ENCODE data around the gene CACUL1.
"Not testable (repeated sequence)": the region's sequence is repeated elsewhere in the genome, so short reads cannot be mapped to it uniquely, and the experiment has no call there.

The CACUL1 gene

DNA sequence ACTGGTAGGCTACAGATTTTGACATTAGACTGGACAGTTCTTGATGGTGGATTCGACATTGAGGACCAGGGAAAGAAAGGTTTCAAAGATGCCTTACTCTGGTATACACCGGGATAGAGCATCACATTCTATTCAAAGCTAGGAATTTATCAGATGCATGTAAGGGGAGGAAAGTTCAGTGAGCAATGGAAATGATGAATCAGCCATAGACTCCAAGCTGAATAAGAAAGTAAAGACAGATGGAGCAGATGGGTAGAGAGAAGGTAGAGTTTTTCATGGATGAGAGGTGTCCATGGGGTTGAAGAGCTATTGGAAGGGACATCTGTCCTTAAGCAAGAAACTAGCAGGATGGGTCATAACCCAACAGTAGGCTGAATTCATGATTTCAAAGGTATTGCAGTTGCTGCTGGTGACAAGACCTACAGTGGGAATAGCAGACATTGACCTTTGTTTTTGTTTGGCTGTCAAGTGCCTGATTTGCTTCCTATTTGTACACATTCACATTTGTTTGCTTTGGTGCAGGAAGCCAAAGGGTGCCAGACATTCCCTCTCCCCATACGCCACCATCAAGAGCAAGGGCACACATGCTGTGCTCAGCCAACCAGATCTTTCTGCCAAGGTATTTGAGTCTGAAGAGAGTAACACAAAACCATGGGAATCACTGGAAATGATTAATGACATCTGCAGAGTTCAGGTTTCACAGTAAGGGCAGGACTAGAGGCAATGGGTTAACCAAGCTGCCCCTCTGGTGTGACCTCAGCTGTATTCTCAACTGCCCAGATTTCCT, 8.6 kb upstream of the CACUL1 start:
- Histone ChIP-seq H3K4me3 (ENCODE audit: low read length) (no peak overlapping the region), H3K4me1 (ENCODE audit: insufficient read depth, low read length) (no peaks in the 10 kb centered on the region), H3K36me3 (ENCODE audit: insufficient read depth, low read length) (no peaks in the 10 kb centered on the region), H2AFZ (ENCODE audit: low read depth, low read length) (no peak overlapping the region), H3K27me3 (ENCODE audit: insufficient read depth, low read length) (peaks cover 8% of the 10 kb centered on the region), H3K9me3 (ENCODE audit: low read length) (no peaks in the 10 kb centered on the region)

DNA sequence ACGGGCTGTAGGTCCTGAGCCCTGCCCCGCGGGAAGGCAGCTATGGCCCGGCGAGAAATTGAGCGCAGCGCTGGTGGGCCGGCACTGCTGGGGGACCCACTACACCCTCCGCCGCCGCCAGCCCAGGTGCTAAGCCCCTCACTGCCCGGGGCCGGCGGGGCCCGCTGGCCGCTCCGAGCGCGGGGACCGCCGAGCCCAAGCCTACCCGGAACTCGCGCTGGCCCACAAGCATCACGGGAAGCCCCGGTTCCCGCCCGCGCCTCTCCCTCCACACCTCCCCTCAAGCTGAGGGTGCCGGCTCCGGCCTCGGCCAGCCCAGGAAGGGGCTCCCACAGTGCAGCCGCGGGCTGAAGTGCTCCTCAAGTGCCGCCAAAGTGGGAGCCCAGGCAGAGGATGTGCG, 5.5 kb upstream of the CACUL1 start:
- Histone ChIP-seq H3K36me3 (ENCODE audit: insufficient read depth, low read length) (no peaks in the 10 kb centered on the region), H3K9me3 (ENCODE audit: low read length) (no peaks in the 10 kb centered on the region), H2AFZ (ENCODE audit: low read depth, low read length) (no peak overlapping the region), H3K4me1 (ENCODE audit: insufficient read depth, low read length) (no peaks in the 10 kb centered on the region), H3K4me3 (ENCODE audit: low read length) (peak overlapping the region; percentile 5), H3K27me3 (ENCODE audit: insufficient read depth, low read length) (peaks cover 8% of the 10 kb centered on the region)

DNA sequence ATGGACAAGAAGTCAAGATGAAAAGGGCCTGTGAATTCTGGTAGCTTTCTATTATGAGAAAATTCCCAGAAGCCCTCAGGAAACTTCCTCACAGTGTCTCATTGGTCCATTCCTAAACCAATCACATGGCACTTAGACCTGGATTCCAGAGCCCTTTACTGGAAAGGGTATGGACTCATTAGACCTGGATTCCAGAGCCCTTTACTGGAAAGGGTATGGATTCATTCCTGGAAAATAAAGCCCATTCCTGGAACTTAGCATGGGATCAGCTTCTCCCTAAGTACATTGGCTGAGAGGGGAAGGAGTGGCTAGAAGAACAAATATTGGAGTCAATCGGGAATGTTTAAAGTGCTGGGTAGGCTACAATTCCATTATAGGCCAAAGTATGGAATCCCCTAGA, 3.7 kb upstream of the CACUL1 start:
- Histone ChIP-seq H3K4me1 (ENCODE audit: insufficient read depth, low read length) (peaks cover 6% of the 10 kb centered on the region), H2AFZ (ENCODE audit: low read depth, low read length) (peak overlapping the region; percentile 40), H3K9me3 (ENCODE audit: low read length) (no peaks in the 10 kb centered on the region), H3K27me3 (ENCODE audit: insufficient read depth, low read length) (peaks cover 8% of the 10 kb centered on the region), H3K36me3 (ENCODE audit: insufficient read depth, low read length) (no peaks in the 10 kb centered on the region), H3K4me3 (ENCODE audit: low read length) (no peak overlapping the region)

DNA sequence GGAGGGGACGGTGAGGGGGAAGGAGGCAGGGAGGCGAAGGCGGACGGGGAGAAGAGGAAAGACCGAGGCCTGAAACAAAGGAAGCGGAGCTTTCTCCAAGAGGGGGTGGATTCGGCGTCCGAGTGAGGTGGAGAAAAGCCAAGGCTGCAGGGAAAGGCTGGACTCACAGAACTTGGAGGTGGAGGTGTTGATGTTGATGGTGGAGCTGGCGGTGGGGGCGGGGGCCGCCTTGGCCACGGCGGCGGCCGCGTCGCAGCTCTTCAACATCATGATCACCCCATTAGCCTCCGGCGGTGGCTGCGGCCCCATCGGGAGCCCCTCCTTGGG, 578 bp downstream of the CACUL1 start:
- no peaks in the 10 kb centered on the region for H3K27me3 ChIP-seq (ENCODE audit: insufficient read depth, low read length)
- peak overlapping the region; percentile 33 for H2AFZ ChIP-seq (ENCODE audit: low read depth, low read length)
- peak overlapping the region; percentile 70 for H3K4me3 ChIP-seq (ENCODE audit: low read length)
- H3K36me3 ChIP-seq (ENCODE audit: insufficient read depth, low read length), result no peaks in the 10 kb centered on the region
- no peaks in the 10 kb centered on the region for H3K9me3 ChIP-seq (ENCODE audit: low read length)
- H3K4me1 ChIP-seq (ENCODE audit: insufficient read depth, low read length), result peaks cover 23% of the 10 kb centered on the region

DNA sequence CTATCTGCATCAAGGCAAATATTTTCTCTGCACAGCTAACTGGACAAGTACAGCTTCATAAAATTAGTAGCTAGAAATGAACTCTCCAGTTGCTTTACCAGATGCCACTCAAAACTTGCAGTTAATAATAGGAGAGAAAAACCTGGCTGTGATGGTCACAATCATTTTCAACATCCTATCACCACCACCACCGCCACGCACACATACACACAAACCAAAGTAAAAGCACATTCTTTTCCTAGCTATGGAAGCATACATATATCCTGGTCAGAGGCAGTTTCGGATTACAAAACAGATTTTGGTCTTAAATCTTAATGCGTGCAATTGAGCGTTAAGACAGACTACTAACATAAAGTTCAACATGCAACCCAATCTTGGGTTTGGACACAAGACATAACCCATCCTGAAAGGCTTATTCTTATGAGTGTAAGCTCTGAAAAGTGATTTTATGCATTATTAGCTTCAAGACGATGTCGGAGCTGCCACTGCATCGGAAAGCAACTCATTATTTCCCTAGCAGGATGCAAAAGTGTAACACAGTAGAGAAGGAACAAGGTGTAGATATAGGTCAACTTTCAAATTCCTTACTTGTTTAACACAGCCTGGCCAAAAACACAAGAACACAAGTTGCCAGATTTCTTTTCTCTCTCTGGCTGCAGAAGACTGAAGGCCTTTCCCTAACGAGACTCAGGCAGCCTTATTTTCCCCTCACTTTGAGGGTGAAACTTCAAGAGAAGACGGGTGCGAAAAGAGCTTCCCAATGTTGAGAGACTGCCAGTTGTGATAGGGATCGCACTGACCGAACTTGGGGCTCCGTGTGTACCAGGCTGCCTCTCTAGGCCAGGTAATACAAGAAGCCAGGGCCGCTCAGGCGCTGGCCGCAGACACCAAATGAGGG, 1.2 kb downstream of the CACUL1 start:
- H2AFZ ChIP-seq (ENCODE audit: low read depth, low read length), result no peak overlapping the region
- H3K9me3 ChIP-seq (ENCODE audit: low read length), result peaks cover 3% of the 10 kb centered on the region
- peaks cover 2% of the 10 kb centered on the region for H3K36me3 ChIP-seq (ENCODE audit: insufficient read depth, low read length)
- H3K4me1 ChIP-seq (ENCODE audit: insufficient read depth, low read length), result peaks cover 23% of the 10 kb centered on the region
- no peaks in the 10 kb centered on the region for H3K27me3 ChIP-seq (ENCODE audit: insufficient read depth, low read length)
- H3K4me3 ChIP-seq (ENCODE audit: low read length), result peak overlapping the region; percentile 70

DNA sequence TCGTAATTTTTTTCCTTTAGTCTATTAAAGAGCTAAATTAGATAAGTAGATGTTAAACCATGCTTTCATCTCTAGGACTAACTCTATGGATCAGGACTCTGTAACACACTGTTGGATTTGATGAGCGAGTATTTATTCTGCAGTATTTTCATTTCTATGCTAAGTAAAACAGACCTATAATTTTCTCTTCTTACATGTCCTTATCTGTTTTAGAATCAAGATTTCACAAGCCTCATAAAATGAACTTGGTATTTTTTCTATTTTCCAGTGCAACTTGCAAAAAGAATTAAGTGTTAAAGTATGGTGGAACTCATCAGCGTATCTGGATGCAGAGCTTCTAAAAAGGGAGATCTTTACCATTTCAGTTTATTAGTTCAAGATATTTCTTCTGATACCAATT, 2.4 kb downstream of the CACUL1 start:
- Histone ChIP-seq H3K4me1 (ENCODE audit: insufficient read depth, low read length) (peaks cover 23% of the 10 kb centered on the region), H3K9me3 (ENCODE audit: low read length) (peaks cover 3% of the 10 kb centered on the region), H3K27me3 (ENCODE audit: insufficient read depth, low read length) (no peaks in the 10 kb centered on the region), H2AFZ (ENCODE audit: low read depth, low read length) (no peak overlapping the region), H3K4me3 (ENCODE audit: low read length) (peak overlapping the region; percentile 70), H3K36me3 (ENCODE audit: insufficient read depth, low read length) (peaks cover 9% of the 10 kb centered on the region)

DNA sequence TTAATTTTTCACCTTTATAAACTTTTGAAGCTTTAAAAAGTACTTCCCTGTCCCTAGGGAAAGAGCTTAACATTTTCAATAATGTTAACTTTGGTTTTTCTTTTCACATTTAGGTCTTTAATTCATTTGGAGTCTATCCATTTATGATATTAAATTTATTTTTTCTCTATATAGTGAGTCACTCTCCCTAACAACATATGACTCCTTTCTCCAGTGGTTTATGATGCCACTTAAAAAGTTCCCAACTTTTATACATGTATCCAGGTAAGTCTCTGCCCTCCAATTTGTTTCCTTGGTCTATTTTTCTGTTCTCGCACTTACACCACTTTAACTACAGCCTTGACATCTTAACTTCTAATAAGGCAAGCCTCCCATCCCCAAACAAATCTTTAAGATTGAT, 3.5 kb downstream of the CACUL1 start:
- Histone ChIP-seq H3K4me3 (ENCODE audit: low read length) (no peak overlapping the region), H3K9me3 (ENCODE audit: low read length) (peaks cover 3% of the 10 kb centered on the region), H2AFZ (ENCODE audit: low read depth, low read length) (no peak overlapping the region), H3K4me1 (ENCODE audit: insufficient read depth, low read length) (peaks cover 23% of the 10 kb centered on the region), H3K36me3 (ENCODE audit: insufficient read depth, low read length) (peaks cover 9% of the 10 kb centered on the region), H3K27me3 (ENCODE audit: insufficient read depth, low read length) (no peaks in the 10 kb centered on the region)

DNA sequence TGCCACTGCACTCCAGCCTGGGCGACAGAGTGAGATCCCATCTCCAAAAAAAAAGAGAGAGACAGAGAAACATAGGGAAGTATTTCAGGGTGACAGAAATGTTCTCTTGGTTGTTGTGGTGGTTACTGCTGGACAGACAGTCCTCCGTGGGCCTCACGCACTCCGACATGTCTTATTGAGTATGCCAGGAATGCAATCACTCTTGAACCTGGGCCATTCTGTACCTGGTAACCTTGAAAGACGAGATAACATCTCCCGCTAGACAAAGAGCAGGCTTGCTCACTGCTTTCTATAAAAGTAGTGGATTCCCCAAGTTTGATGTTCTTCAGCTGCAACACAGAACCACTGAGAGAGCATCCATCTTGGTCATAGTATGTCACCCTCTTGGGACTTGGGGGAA, 6.7 kb downstream of the CACUL1 start:
- H3K36me3 ChIP-seq (ENCODE audit: insufficient read depth, low read length), result peaks cover 9% of the 10 kb centered on the region
- H3K27me3 ChIP-seq (ENCODE audit: insufficient read depth, low read length), result no peaks in the 10 kb centered on the region
- no peak overlapping the region for H3K4me3 ChIP-seq (ENCODE audit: low read length)
- peaks cover 13% of the 10 kb centered on the region for H3K4me1 ChIP-seq (ENCODE audit: insufficient read depth, low read length)
- peaks cover 3% of the 10 kb centered on the region for H3K9me3 ChIP-seq (ENCODE audit: low read length)
- H2AFZ ChIP-seq (ENCODE audit: low read depth, low read length), result no peak overlapping the region

DNA sequence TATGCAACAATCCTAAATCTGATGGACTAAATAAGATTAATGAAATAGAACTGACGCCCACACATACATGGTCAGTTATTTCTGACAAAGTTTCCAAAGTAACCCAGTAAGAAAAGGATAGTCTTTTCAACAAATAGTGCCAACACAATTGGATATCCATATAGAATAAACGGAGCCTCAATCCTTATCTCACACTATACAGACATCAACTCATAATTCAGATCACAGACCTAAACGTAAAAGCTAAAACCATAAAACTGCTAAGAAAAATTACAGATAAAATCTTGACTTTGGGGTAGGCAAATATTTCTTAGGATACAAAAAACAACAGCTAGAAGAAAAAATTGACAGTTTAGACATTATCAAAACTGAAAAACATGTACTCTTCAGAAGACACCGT, 8.5 kb downstream of the CACUL1 start:
- Histone ChIP-seq H3K36me3 (ENCODE audit: insufficient read depth, low read length) (peaks cover 9% of the 10 kb centered on the region), H2AFZ (ENCODE audit: low read depth, low read length) (no peak overlapping the region), H3K4me3 (ENCODE audit: low read length) (no peak overlapping the region)

DNA sequence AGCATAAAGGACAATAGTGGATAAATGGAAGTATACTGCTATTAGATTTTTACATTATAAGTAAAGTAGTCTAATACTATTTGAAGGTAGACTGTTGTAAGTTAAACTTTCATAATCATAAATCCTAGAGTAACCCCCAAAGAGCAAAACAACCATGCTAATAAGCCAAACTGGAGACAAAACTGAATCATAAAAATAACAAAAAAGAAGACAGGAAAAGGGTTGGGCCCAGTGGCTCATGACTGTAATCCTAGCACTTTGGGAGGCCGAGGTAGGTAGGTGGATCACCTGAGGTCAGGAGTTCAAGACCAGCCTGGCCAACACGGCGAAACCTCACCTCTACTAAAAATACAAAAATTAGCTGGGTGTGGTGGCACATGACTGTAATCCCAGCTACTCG, 9.7 kb downstream of the CACUL1 start:
- Histone ChIP-seq H3K4me3 (ENCODE audit: low read length) (no peak overlapping the region), H3K4me1 (ENCODE audit: insufficient read depth, low read length) (no peaks in the 10 kb centered on the region), H3K36me3 (ENCODE audit: insufficient read depth, low read length) (peaks cover 9% of the 10 kb centered on the region), H3K9me3 (ENCODE audit: low read length) (peaks cover 3% of the 10 kb centered on the region), H3K27me3 (ENCODE audit: insufficient read depth, low read length) (no peaks in the 10 kb centered on the region), H2AFZ (ENCODE audit: low read depth, low read length) (no peak overlapping the region)

More for the DNA sequence above, 8.5 kb downstream of the CACUL1 start:
- Histone ChIP-seq H3K27me3 (ENCODE audit: insufficient read depth, low read length) (no peaks in the 10 kb centered on the region), H3K4me1 (ENCODE audit: insufficient read depth, low read length) (no peaks in the 10 kb centered on the region), H3K9me3 (ENCODE audit: low read length) (peaks cover 3% of the 10 kb centered on the region)

DNA sequence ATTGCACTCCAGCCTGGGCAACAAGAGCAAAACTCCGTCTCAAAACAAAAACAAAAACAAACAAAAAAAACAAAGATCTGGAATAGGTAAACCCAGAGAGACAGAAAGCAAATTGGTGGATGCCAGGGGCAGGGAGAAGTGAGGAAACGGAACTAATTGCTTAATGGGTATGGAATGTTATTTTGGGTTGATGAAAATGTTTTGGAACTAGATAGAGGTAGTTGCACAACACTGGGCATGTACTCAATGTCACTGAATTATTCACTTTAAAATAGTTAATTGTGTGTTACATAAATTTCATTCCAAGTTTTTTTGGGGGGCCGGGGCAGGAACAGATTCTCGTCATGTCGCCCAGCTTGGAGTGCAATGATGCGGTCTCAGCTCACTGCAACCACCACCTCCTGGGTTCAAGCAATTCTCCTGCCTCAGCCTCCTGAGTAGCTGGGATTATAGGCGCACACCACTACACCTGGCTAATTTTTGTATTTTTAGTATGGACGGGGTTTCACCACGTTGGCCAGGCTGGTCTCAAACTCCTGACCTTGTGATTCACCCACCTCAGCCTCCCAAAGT, 10.3 kb downstream of the CACUL1 start:
- not testable (repeated sequence) for H3K27me3 ChIP-seq (ENCODE audit: insufficient read depth, low read length); H3K9me3 ChIP-seq (ENCODE audit: low read length); H3K4me1 ChIP-seq (ENCODE audit: insufficient read depth, low read length); H3K36me3 ChIP-seq (ENCODE audit: insufficient read depth, low read length); H2AFZ ChIP-seq (ENCODE audit: low read depth, low read length); H3K4me3 ChIP-seq (ENCODE audit: low read length)

DNA sequence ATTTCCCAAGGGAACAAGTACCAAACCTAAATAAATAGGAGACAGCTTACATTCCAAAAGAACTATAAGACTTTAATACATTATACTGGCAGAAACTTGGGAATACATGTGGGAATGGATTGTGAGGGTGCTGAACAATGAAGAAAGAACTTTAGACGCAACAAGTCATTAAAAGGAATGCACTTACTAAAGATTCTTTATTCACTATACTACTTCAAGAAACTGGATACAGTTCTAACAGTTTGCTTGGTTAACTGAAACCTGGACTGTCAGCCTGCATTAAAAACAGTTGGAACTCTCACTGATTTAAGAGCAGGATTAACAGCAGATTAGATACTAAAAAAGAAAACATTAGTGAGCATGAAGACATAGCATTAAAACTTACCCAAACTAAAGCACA, 12.0 kb downstream of the CACUL1 start:
- no peaks in the 10 kb centered on the region for H3K9me3 ChIP-seq (ENCODE audit: low read length)
- no peak overlapping the region for H3K4me3 ChIP-seq (ENCODE audit: low read length)
- no peaks in the 10 kb centered on the region for H3K36me3 ChIP-seq (ENCODE audit: insufficient read depth, low read length)
- H3K4me1 ChIP-seq (ENCODE audit: insufficient read depth, low read length), result no peaks in the 10 kb centered on the region
- H2AFZ ChIP-seq (ENCODE audit: low read depth, low read length), result no peak overlapping the region
- no peaks in the 10 kb centered on the region for H3K27me3 ChIP-seq (ENCODE audit: insufficient read depth, low read length)

DNA sequence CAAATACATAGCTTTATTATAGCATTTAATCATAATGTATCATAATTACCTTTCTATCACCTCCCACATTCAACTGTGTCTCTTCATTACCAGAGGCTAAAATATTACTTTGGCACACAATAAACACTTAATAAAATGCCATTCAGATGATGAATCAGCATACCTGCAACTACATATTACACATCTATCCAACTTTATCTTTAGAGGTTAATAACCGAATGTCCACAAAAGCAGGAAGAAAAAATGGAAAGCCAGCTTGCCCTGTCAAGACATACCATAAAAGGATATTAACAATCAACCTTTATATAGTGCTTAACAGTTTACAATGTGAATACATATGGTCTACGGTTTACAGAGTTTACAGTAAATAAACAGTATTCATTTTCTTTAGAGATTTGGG, 12.7 kb downstream of the CACUL1 start:
- Histone ChIP-seq H3K27me3 (ENCODE audit: insufficient read depth, low read length) (no peaks in the 10 kb centered on the region), H3K9me3 (ENCODE audit: low read length) (no peaks in the 10 kb centered on the region), H3K36me3 (ENCODE audit: insufficient read depth, low read length) (no peaks in the 10 kb centered on the region), H2AFZ (ENCODE audit: low read depth, low read length) (no peak overlapping the region), H3K4me3 (ENCODE audit: low read length) (no peak overlapping the region), H3K4me1 (ENCODE audit: insufficient read depth, low read length) (no peaks in the 10 kb centered on the region)

All from neuron (in vitro differentiated cells).